Body of pancreas (tissue), 4 donors: ENCODE data around the gene ZNF469. TPM values are rescaled to one million over a fixed set of nuclear protein-coding genes. Genes with fewer than 3 reads are reported as not detected.

Experiments
- ATAC-seq: fragments of 150-250 bp; one replicate; pipeline ENCODE4 v1.9.1; 2016
- DNase-seq, 4 donors: peaks; one replicate each; pipeline ENCODE4 v3.0.0-alpha.2; 2019
- H3K27ac ChIP-seq, 4 donors: fragments of 200-600 bp; sonication (generic); 1 replicate in 3 of 4; 2 replicates in 1 of 4; pipeline versions ENCODE4 v1.5.1 to v1.6.1; 2016 to 2019; ENCODE audit warnings: mild to moderate bottlenecking in 1 of 4, mixed read lengths in 1 of 4, moderate library complexity in 1 of 4
- H3K27me3 ChIP-seq, 2 donors: fragments of 200-600 bp; sonication (generic); one replicate each; pipeline ENCODE4 v1.6.0; 2016; ENCODE audit warnings: mild to moderate bottlenecking in 1 of 2
- H3K36me3 ChIP-seq, 2 donors: fragments of 200-600 bp; sonication (generic); replicated peaks in 1 of 2; 2 replicates each; pipeline ENCODE4 v1.5.1; 2016; ENCODE audit warnings: low read depth in 2 of 2; ENCODE audit not compliant: insufficient read depth in 1 of 2
- H3K4me1 ChIP-seq: fragments of 200-600 bp; sonication (generic); one replicate; pipeline ENCODE4 v1.6.0; 2016
- H3K4me3 ChIP-seq, 2 donors: fragments of 200-600 bp; sonication (generic); 1 replicate in 1 of 2; 2 replicates in 1 of 2; pipeline ENCODE4 v1.5.1; 2016 to 2019
- H3K9me3 ChIP-seq, 3 donors: fragments of 200-600 bp; sonication (generic); 1 replicate in 2 of 3; 2 replicates in 1 of 3; pipeline ENCODE4 v1.5.1; 2016
- POLR2A ChIP-seq, 3 donors: fragments of 450-650 bp; IDR thresholded peaks; one replicate each; pipeline ENCODE4 v1.6.1; 2016; ENCODE audit warnings: antibody characterized with exemption in 3 of 3, mild to moderate bottlenecking in 2 of 3
- WGBS, 2 donors: methylation state at CpG; one replicate each; pipeline ENCODE4 v1.1.5; 2017; 5-methylcytosine and 5-hydroxymethylcytosine counted together
- intact Hi-C: fragments of 100-400 bp; cut with DNase I; formaldehyde crosslinking; loops from one replicate; pipeline ENCODE4 v1.15.1; 2023
- total RNA-seq, 2 donors: library from RNA; depleted of rRNA; stranded (reverse); fragments of >200 nt; gene quantifications; one replicate each; pipeline ENCODE4 v1.1.0, GENCODE V29; 2016
- TF ChIP-seq, protein P1 (sequence below), 7 experiments: fragments of 450-650 bp in 4 of 7; fragments of 200-600 bp in 3 of 7; sonication (generic) in 3 of 7; IDR thresholded peaks; one replicate each; pipeline ENCODE4 v1.5.1; 2016 to 2019; ENCODE audit warnings: antibody characterized with exemption in 7 of 7

The ZNF469 gene
- total RNA-seq, 2 donors from 2014 or later = 0.99 to 1.0 TPM

DNA sequence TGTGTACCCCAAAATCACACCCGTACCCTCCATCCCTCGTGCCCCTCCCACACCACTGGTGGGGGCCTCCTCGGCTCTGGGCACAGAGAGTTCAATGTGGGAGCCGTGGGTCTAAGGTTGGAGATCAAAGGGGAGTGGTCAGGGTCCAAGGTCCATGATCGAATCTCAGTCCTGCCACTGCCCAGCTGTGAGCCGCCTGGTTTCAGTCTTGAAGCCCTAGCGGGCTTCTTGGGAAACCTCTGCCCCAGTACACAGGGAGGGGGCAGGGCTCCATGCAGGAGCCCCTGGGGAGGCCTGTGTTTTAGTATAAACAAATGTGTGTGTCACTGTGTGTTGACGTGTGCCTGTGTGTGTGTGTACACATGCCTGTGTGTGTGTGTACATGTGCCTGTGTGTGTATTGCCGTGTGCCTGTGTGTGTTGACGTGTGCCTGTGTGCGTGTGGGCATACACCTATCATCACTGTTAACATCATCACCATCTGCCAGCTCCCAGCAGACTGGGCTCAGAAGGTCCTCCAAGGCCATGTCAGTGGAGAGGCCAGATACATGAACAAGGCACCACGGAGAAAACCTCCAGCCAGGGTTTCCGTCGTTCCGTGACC is 26.5 kb upstream of the ZNF469 start:
- WGBS, 2 donors = 45 to 55% methylated on average over 6 to 15 of the region's 15 CpGs
- H3K36me3 ChIP-seq = no peaks in the 10 kb centered on the region

DNA sequence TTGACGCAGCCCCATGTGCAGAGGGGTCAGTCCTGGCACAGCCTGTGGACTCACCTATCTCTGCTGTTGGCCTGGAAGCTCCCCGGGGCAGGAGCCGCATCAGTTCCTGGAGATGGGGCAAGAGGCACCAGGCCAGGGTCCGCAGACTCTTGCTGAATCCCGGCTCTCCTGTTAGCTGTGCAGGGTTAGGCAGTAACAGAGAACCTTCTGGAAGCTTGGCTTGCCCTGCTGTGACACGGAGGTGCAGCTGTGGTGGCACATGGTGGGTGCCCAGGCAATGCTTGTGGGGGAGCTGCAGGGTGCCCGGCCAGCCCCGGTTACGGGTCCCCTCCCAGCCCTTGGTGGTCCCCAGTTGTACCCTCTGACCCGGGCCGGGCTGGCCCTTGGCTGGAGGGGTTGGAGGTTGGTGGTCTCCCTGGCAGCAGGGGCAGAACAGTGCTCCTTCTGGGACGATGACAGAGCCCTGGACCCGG is 26.0 kb upstream of the ZNF469 start:
- no peak for DNase-seq
- H3K27me3 ChIP-seq = no peaks in the 10 kb centered on the region
- no peak overlapping the region for H3K4me3 ChIP-seq
- 70 to 81% methylated on average over 8 to 12 of the region's 13 CpGs for WGBS, 2 donors
- no peak for ATAC-seq
- no peaks in the 10 kb centered on the region for H3K36me3 ChIP-seq
- intact Hi-C loops = no loop called here
- no peaks in the 10 kb centered on the region for H3K4me1 ChIP-seq
- TF ChIP-seq, protein P1, sequence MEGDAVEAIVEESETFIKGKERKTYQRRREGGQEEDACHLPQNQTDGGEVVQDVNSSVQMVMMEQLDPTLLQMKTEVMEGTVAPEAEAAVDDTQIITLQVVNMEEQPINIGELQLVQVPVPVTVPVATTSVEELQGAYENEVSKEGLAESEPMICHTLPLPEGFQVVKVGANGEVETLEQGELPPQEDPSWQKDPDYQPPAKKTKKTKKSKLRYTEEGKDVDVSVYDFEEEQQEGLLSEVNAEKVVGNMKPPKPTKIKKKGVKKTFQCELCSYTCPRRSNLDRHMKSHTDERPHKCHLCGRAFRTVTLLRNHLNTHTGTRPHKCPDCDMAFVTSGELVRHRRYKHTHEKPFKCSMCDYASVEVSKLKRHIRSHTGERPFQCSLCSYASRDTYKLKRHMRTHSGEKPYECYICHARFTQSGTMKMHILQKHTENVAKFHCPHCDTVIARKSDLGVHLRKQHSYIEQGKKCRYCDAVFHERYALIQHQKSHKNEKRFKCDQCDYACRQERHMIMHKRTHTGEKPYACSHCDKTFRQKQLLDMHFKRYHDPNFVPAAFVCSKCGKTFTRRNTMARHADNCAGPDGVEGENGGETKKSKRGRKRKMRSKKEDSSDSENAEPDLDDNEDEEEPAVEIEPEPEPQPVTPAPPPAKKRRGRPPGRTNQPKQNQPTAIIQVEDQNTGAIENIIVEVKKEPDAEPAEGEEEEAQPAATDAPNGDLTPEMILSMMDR (IDR thresholded peaks at IDR 0.05) = no peak
- TF ChIP-seq POLR2A (IDR thresholded peaks at IDR 0.05) = no peak
- H3K27ac ChIP-seq = no peak overlapping the region
- H3K9me3 ChIP-seq = no peaks in the 10 kb centered on the region

More for the DNA sequence above, 26.5 kb upstream of the ZNF469 start:
- no peak overlapping the region for H3K27ac ChIP-seq
- no peaks in the 10 kb centered on the region for H3K9me3 ChIP-seq
- H3K4me3 ChIP-seq = no peak overlapping the region
- no peaks in the 10 kb centered on the region for H3K27me3 ChIP-seq
- no peak for ATAC-seq
- no peak for DNase-seq
- H3K4me1 ChIP-seq = no peaks in the 10 kb centered on the region
- TF ChIP-seq, protein P1 (IDR thresholded peaks at IDR 0.05) = no peak
- no peak for TF ChIP-seq POLR2A (IDR thresholded peaks at IDR 0.05)
- intact Hi-C loops = no loop called here

GRCh38 chr16:88357317-88358022 is 25.3 kb upstream of the ZNF469 start:
- intact Hi-C loops = no loop called here
- no peak overlapping the region for H3K4me3 ChIP-seq
- H3K9me3 ChIP-seq = no peaks in the 10 kb centered on the region
- no peak for ATAC-seq
- H3K4me1 ChIP-seq = no peaks in the 10 kb centered on the region
- no peak overlapping the region for H3K27ac ChIP-seq
- H3K36me3 ChIP-seq = no peaks in the 10 kb centered on the region
- DNase-seq = no peak
- TF ChIP-seq, protein P1 (IDR thresholded peaks at IDR 0.05) = no peak
- no peak for TF ChIP-seq POLR2A (IDR thresholded peaks at IDR 0.05)
- H3K27me3 ChIP-seq = no peaks in the 10 kb centered on the region
- WGBS, 2 donors = 84 to 85% methylated on average over 22 to 26 of the region's 26 CpGs

- H3K4me3 ChIP-seq = no peak overlapping the region
- peaks cover 0 to under 1% (median 0%) of the 10 kb centered on the region in 3 donors for H3K9me3 ChIP-seq
- intact Hi-C loops = no loop called here
- no peak for TF ChIP-seq POLR2A (IDR thresholded peaks at IDR 0.05)
- TF ChIP-seq, protein P1 (IDR thresholded peaks at IDR 0.05) = no peak
- H3K36me3 ChIP-seq = no peaks in the 10 kb centered on the region
- H3K27me3 ChIP-seq = no peaks in the 10 kb centered on the region
- no peaks in the 10 kb centered on the region for H3K4me1 ChIP-seq
- DNase-seq (no peak), ATAC-seq (no peak)
- no peak overlapping the region for H3K27ac ChIP-seq
- WGBS, 2 donors = 42 to 54% methylated on average over 8 to 16 of the region's 16 CpGs
Observed at GRCh38 chr16:88358023-88358420, 24.7 kb upstream of the ZNF469 start.
